Lung microvascular endothelial cell (primary cell): ENCODE results near the gene DNAJB14. TPM values are rescaled to one million over a fixed set of nuclear protein-coding genes. Genes with fewer than 3 reads are reported as not detected.
A peak's percentile ranks its signal among the peaks of the same experiment; 100 is the strongest.
"Not testable (repeated sequence)": the region's sequence is repeated elsewhere in the genome, so short reads cannot be mapped to it uniquely, and the experiment has no call there.

Source experiments
- DNase-seq, 2 donors: peaks; one replicate each; pipeline versions ENCODE4 v3.0.0 to v3.0.0-alpha.2; 2010; ENCODE audit warnings: low read depth in 2 of 2
- total RNA-seq: library from RNA; depleted of rRNA; stranded (reverse); fragments of >200 nt; gene quantifications from 2 replicates; pipeline ENCODE4 v1.2.1, GENCODE V29; 2014

The DNAJB14 gene
- 29.6 and 76.6 TPM in 2 replicates for total RNA-seq

DNA sequence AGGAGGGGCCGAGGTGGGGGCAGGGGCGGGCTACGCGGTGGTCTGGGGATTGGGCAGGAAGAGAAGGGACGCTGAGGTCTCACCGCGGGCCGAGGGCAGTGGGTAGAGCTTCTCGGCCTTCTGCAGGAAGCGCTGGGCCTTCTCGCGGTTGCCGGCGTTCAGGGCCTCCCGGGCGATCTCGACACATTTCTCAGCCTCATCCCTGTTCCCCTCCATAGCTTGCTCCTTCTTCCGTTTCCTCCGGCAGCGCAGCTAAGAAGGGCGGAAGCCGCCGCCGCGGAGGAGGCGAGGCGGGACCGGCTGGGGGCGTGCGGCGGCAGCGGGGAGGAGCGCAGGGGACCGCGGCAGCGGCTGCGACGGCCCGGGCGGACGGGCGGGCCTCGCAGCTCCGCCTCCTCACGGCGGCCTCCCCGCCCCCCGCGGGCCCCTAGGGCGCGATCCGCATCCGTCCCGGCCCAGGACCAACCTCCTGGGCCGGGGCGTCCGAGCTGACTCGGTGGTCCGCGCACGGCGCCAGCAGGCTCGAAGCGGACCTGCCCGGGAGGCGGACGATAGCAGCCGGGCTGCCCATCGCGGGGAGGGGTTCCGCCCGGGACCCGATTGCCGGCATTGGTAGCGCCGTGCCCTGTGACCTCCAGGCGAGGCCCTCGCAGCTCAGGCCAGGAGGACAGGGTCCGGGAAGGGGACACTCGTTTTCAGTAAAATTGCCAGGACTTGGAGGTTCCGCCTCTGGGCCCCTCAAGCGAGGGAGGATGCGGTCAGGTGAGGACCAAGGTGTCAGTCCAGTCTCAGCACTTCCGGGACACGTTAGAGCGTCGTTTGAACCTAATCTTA lies at the start of gene DNAJB14:
DNAJB14 (minus strand) TSS at position 263 of the 834 bp plus-strand sequence; CDS start at position 216, 47 bp downstream.
- peak; percentile 68 to 83 for DNase-seq

DNA sequence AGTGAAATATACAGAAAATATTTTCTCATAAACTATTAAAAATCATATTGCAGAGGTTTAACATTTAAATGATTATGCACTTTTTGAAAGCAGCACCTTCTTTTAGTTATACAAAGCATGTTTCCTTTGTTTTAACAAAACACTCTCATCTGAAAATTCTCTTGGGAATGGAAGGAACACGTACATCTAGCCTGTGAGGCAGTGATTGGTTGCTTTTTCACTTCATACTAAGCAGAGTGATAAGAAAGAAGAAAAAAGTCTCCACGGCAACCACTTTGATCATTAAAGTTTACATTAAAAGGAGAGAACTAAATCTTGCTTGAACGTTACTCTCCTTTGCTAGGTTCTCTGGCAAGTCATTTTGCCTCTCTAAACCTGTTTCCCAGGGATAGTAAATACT lies 45.3 kb upstream of the DNAJB14 start:
- DNase-seq: no peak

DNA sequence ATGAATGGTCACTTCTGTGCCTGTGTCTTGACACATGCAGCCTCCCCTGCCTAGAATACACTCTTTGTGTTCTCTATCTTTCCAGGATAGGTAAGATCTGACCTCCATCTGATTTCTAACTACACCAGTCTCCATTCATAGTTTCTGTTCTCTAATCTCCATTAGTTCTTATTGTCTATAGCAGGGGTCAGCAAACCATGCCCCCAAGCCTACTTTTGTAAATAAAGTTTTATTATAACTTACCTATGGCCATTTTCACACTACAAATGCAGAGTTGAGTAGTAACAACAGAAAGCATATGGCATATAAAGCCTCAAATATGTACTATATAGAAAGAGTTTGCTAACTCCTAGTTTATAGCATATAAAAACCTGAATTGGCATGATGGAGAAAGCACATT lies 41.3 kb upstream of the DNAJB14 start:
- no peak for DNase-seq

DNA sequence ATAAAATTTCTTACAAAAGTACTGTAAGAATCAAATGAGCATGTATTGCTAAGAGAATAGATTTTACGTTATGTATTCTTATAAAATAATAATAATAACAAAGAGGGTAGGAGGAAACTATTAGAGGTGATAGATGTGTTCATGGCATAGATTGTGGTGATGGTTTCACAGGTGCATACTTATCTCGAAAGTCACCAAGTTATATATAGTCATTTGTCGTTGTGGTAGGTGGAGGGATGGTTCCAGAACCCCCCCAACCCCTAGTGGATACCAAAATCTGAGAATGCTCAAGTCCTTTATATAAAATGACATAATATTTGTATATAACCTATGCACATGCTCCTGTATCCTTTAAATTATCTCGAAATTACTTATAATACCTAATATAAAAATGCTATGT lies 40.4 kb upstream of the DNAJB14 start:
- no peak for DNase-seq

DNA sequence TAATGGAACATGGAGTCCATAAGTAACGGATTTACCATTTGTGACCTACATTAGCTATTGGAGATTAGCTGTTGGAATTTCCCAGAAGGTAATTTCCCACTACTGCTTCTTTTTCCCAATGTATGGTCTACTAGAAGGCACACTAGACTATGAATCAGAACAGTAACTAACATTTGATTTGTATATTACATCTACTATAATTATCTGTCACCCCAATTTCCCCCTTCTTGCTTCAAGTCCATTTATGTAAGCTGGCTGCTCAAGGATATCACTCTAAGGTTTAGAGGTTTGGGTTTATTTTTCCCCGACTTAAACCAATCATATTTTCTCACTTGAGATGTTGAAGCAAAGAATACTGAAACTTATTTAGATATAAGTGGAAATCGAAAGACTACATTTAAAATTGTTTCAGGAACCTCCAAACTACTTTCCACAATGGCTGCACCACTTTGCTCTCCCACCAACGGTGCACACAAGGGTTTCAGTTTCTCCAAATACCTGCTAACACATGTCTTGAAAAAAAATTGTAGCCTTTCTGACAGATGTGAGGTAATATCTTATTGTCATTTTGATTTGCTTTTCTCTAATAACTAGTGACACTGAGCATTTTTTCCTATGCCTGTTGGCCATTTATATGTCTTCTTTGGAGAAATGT lies 37.0 kb upstream of the DNAJB14 start:
- no peak for DNase-seq

DNA sequence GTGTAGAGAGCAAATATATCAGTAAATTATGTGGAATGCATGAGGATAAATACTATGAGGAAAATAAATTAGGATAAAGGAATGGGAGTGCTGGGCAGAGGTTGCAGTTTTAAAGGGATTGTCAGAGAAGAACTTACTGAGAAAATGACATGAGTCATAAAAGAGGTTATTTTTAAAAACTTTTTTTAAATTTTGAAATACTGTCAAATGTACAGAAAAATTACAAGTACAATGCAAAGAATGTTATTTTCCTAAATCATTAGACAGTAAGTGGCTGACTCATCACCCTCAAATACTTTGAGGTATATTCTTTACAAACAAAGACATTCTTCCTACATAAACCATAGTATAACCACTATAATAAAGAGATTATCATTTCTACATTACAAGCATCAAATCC lies 33.5 kb upstream of the DNAJB14 start:
- no peak for DNase-seq

DNA sequence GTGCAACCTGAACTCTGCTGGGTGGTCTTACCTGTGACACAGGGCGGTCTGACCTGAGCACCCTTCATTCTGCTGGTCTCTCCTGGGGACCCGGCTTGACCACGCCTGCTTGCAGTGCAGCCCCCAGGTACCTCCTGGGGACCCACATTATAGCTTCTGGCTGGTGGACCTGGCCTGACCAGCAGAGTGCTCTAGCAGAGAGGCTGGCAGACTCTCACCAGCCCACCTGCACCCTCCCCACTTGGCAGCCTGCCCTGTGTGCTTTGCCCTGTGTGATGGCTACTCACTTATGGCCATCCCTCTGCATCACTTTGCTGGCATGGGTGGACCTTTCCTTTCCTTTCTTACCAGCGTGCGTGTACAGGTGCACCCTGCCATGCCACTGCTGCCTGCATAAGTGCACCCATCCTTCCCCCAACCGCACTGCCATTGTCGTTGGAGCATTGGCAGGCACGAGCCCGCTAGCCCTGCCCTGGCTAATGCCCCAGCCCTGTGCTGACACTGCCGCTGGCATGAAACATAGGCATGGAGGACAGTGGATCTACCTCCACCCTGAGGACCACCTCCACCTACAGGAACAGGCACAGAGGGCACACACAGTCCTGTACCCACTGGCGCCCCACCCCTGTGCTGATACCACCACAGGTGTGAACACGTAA lies 25.2 kb upstream of the DNAJB14 start:
- DNase-seq: no peak

DNA sequence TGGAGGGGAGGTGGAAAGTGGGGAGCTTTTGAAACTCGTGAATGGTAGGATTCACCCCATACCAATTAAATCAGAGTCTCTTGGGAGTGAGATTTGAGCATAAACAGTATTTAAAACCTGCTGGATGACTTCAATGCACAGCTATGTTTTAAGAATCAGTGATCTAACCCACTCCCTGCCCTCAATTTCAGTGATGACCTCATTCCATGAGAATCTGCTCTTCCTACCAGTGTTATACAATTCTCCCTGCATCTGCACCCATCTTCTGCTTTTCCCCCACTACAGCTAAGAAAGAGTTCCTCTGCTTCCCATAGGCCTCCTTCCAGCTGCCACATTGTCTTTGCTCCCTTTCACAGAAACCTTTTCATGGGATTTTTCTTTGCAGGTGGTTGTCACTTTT lies 21.9 kb upstream of the DNAJB14 start:
- no peak for DNase-seq

DNA sequence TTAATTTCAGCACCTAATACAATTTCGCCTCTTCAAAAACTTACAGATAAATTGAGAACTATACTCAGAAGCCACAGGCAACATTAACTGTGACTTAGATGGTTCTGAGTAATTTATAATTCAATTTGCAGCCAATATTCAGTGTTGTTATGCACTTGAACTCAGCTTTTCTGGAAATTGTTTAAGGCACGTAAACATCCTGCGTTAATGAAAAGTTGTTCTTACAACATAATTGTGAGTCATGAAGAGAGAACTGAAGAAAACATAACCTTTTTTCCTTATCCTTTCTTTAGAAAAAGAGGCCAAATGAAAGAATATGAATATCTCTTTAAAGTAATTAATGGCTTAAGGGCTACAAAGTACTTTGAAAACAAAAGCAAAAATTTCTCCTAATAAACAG lies 20.3 kb upstream of the DNAJB14 start:
- DNase-seq: no peak

DNA sequence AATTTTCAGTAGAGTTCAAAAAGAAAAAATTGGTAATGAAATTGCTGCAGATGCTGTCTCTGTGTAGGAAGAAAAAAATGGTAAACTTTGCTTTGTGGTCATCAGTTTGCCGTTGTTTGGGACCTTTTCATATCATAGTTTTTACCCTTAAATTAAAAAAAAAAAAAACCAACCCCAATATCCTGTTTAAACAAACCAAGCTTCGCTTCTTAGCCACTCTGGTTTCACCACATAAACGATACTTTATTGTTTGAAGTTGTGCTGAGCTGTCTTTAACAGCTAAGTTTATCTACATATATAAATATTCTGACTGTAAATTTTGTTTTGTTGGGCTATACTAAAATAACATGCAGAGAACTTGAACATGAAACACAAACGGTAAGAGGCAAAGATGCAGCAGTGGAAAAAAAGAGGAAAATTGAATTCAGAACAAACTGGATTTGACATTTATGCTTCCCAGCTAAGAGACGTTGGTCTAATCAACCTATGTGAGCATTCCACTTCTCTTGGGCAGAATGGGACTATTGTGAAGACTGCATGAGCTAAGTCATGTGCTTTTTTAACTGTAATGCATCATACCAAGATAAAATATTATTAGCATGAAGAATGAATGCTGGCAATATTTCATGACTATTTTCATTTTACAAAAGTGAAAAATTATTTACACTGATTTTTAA lies 19.4 kb upstream of the DNAJB14 start:
- no peak for DNase-seq

DNA sequence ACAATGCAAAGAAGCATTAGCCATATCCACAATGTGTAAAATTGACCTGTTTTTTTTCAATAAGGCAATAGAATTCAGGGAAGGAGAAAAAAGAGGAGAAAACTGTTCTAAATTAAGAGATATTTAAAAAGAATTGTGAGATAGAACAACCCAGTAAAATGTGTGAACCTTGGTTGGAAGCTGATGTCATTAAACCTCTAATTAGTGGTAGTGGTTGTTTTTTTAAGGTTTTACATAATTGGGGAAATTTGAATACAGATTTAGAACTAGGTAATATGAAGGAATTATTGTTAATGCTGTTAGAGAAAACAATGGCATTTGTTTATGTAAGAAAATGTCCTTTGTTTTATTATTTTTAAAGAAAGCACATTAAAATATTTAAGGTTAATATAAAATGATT lies 18.8 kb upstream of the DNAJB14 start:
- no peak for DNase-seq

DNA sequence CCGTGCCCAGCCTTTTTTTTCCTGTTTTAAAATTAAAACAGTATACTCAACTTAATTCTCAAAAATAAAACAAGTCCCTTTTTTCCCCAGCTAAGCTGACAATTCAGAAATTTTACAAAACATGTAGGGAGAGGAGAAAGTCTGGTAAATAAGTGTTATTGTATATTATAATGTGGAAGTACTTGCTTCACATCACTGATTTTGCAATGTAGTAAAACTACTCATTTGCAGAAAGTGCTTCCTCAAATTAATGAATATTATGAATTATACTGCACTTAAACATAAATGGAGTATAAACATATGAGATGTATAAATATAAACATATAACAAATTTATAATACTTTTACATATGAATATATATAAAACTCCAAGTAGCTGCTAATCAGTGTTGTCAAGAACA lies 15.3 kb upstream of the DNAJB14 start:
- no peak for DNase-seq

DNA sequence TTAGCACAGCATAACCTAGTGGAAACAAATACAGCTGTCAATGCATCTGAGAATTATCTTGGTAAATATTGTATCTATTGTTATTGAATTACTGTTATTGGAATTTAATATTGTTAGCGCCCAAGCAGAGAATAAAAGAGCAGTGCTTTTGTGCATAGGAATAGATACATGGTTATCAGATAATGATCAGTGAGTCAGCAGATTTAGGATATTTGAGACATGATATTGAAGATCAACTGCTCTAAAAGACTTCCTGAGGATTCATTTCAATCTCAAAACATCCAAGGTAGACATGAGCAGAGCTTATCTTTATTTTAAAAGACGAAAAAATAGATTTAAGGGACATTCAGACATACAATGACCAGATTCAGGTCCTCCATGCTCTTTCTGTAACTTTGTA lies 14.2 kb upstream of the DNAJB14 start:
- no peak for DNase-seq

DNA sequence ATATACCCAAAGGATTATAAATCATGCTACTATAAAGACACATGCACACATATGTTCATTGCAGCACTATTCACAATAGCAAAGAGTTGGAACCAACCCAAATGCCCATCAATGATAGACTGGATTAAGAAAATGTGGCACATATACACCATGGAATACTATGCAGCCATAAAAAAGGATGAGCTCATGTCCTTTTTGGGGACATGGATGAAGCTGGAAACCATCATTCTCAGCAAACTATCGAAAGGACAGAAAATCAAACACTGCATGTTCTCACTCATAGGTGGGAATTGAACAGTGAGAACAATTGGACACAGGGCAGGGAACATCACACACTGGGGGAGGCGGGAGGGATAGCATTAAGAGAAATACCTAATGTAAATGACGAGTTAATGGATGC lies 11.8 kb upstream of the DNAJB14 start:
- not testable (repeated sequence) for DNase-seq

DNA sequence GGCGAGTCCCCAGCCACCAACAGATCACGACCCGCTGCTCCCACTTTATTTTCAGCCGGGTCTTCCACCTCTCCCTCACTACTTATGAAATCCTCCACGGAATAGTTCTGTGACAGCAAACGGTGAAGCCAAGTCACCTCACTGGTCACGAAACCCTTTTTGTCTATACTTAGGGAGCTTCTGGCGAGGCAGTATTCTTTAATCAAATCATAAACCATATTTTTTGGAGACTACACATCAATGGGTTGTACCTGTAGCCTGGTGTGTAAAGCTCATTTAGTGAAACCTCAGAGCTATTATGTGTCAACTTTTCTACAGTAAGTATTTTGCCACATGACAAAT lies 4.5 kb upstream of the DNAJB14 start:
- DNase-seq: no peak

DNA sequence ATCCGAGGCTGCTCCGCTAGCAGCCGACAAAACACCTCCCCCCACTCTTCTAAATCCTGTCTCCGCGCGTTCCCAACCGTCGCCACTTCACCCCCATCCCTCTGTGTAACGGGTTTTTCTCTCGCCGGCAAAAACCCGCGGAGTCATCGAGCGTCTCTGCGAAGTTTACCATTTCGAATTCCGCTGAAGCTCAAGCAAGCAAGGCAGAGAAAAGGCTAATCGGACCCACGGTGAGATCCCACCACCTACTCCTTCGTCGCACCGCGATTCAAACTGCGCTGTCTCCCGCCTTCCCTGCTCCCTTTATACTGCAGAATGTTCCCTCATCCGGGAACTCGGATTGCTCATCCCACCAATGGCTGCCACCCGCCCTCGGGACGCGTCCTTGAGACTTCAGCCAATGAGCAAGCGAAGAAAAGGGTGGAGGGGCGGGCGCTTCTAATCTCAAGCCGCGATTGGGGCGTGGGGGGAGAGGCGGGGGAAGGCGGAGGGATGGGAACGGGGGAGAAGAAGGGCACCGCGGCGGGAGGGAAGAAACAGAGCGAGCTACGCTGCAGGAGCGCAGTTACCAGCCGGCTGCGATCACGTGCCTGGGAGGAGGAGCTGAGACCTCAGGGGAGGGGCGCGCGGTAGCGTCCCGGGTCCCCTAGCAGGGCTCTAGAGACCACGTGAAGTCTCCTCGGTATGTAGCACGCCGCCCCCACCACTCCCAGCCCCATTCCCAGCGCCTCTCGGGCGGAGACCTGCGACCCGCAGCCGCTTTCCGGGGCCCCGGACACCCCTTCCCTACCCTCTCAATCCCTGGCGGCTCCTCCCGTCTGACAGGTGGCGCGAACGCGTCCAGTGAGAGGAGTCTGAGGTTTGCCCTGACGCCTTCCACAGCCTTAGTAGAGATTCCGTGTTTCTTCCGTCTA lies 3.8 kb upstream of the DNAJB14 start, which contains the start of gene H2AZ1:
H2AZ1 (minus strand) TSS at position 277 of the 914 bp plus-strand sequence; CDS start at position 172, 105 bp downstream.
- DNase-seq: peak; percentile 98 to 99

DNA sequence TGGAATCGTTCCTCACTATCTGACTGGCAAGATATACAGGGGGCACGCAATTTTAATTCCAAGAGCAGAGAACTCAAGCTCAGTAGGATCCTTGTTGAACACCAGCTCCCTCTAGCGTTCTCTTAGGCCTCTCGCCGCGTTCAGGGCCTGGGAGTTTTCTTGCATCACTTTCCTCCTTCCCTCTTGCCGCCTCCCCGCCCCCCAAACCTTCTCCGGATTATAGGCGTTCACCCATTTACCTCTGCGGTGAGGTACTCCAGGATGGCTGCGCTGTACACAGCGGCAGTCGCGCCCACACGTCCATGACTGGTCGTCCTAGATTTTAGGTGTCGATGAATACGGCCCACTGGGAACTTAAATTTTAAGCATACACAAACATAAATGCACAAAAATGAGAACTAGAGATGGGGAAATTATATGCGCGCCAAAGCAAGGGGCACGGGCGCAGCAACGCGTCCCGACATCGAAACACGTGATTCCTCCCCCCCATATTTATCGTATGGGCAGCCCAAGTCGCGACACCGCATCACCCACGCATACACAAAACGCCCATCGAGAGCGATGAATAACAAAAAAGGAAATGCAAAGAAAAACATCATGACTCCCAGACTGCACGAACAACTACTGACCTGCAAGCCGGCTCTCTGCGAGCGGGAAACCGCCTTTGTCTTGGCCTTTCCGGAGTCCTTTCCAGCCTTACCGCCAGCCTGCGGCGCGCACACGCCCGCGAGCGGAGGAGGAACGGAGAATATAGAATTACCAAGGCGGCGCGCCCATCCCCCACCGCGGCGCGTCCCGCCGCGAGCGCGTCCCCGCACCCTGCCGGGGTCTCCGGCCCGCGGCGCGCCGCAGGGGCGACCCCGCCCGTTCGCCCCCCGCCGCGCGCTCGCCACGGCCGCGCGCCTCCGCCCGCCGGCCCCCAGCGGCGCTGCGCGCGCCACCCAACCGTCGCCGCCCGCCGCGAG lies 2.9 kb upstream of the DNAJB14 start:
- DNase-seq: peak; percentile 88 to 93

DNA sequence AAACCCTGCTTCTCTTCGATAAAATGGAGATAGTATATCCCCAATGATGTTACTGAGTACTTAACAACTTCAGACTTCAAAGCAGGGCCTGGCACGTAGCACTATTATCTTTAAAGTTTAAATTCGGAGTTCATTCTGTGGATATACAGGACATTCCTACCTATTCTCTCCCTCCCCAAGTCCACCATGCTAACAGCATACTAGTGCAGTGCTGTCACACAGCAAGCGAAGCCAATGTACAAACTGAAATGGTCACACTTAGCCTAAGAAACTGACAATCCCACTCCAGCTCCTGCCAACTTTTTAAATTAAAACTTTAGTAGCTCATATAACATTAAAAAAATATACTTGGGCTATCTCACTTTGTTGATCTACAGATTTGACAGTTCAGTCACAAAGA lies 1.2 kb upstream of the DNAJB14 start:
- DNase-seq: no peak

DNA sequence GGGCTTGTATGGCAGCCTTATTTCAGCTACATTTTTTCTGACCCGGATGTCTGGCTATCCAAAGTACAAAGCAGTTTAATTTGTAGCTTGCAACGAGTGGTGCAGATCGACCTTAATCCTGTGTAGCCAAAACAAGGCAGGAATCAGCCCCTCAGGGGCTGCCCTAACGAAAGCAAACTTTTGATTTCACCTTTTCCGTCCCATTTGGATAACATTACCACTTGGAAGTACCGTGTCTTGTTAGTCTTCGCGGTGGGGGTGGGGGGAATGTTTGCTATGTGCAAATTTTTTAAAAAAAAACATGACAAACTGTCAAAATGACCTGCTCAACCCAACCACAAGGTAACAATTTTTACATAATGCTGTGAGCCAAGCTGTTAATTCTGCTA lies 766 bp upstream of the DNAJB14 start:
- no peak for DNase-seq
